DOHH2 (cell line): Measurements from ENCODE around the gene B4GALNT1.
"Not testable (repeated sequence)": the region's sequence is repeated elsewhere in the genome, so short reads cannot be mapped to it uniquely, and the experiment has no call there.

Experiments used
- H3F3A ChIP-seq: fragments of 200-600 bp; sonication (generic), shearing (Covaris generic); 2 replicates; pipeline ENCODE4 v1.6.0; 2016; ENCODE audit warnings: antibody characterized with exemption, mild to moderate bottlenecking; ENCODE audit not compliant: control insufficient read depth, insufficient read depth
- H3K27ac ChIP-seq: fragments of 200-600 bp; sonication (generic); 2 replicates; pipeline ENCODE4 v1.5.1; 2014; ENCODE audit warnings: low read depth, mild to moderate bottlenecking, low read length, moderate library complexity
- H3K27me3 ChIP-seq: fragments of 200-600 bp; sonication (generic); 2 replicates; pipeline ENCODE4 v1.6.1; 2014; ENCODE audit warnings: mild to moderate bottlenecking, low read length, mixed read lengths; ENCODE audit not compliant: control insufficient read depth
- H3K36me3 ChIP-seq: fragments of 200-600 bp; sonication (generic); 2 replicates; pipeline ENCODE4 v1.6.1; 2014; ENCODE audit warnings: mild to moderate bottlenecking, low read length, moderate library complexity, mixed read lengths; ENCODE audit not compliant: control insufficient read depth
- H3K4me1 ChIP-seq: fragments of 200-600 bp; sonication (generic); 2 replicates; pipeline ENCODE4 v1.6.1; 2014; ENCODE audit warnings: mild to moderate bottlenecking, low read length, mixed read lengths; ENCODE audit not compliant: control insufficient read depth
- H3K4me2 ChIP-seq: fragments of 200-600 bp; sonication (generic); 2 replicates; pipeline ENCODE4 v1.6.0; 2014; ENCODE audit warnings: mild to moderate bottlenecking, low read length, moderate library complexity
- H3K4me3 ChIP-seq: fragments of 200-600 bp; sonication (generic); 2 replicates; pipeline ENCODE4 v1.5.1; 2014; ENCODE audit warnings: mild to moderate bottlenecking, low read length, mixed read lengths
- H3K79me2 ChIP-seq: fragments of 200-600 bp; sonication (generic); 2 replicates; pipeline ENCODE4 v1.6.1; 2014; ENCODE audit warnings: mild to moderate bottlenecking, low read length, mixed read lengths; ENCODE audit not compliant: control insufficient read depth
- H3K9me2 ChIP-seq: fragments of 200-600 bp; sonication (generic); replicated peaks from 2 replicates; pipeline ENCODE4 v1.6.1; 2014; ENCODE audit warnings: mild to moderate bottlenecking, low read length, mixed read lengths; ENCODE audit not compliant: control insufficient read depth
- H3K9me3 ChIP-seq: fragments of 200-600 bp; sonication (generic); 2 replicates; pipeline ENCODE4 v1.6.1; 2014; ENCODE audit warnings: antibody characterized with exemption, low read length, mixed read lengths; ENCODE audit not compliant: control insufficient read depth, insufficient read depth
- H4K20me1 ChIP-seq: fragments of 200-600 bp; sonication (generic); 2 replicates; pipeline ENCODE4 v1.6.0; 2014; ENCODE audit warnings: low read depth, mild to moderate bottlenecking, antibody characterized with exemption, low read length, moderate library complexity; ENCODE audit not compliant: control insufficient read depth, insufficient read depth
- CTCF ChIP-seq: fragments of 200-600 bp; sonication (generic); IDR thresholded peaks from one replicate; pipeline ENCODE4 v1.5.1; 2014; ENCODE audit warnings: antibody characterized with exemption, mild to moderate bottlenecking, low read depth, low read length; ENCODE audit not compliant: poor library complexity, severe bottlenecking
- EZH2phosphoT487 ChIP-seq: fragments of 200-600 bp; sonication (generic); IDR thresholded peaks from 2 replicates; pipeline ENCODE4 v1.6.1; 2017; ENCODE audit warnings: borderline replicate concordance, mild to moderate bottlenecking, antibody characterized with exemption, low read length, moderate library complexity, mixed read lengths

Gene B4GALNT1

GRCh38 chr12:57661376-57661775 lies 28.4 kb upstream of the B4GALNT1 start:
- Histone ChIP-seq H3K4me3 (no peak overlapping the region), H3K9me2 (no peaks in the 10 kb centered on the region), H3K4me1 (no peaks in the 10 kb centered on the region), H3K27me3 (no peaks in the 10 kb centered on the region), H3K79me2 (no peaks in the 10 kb centered on the region), H3K36me3 (no peaks in the 10 kb centered on the region), H3K9me3 (peaks cover 11% of the 10 kb centered on the region; the same call in 1 of the 2 replicates), H4K20me1 (no peaks in the 10 kb centered on the region), H3F3A (no peaks in the 10 kb centered on the region), H3K4me2 (no peak overlapping the region), H3K27ac (no peak overlapping the region)
- TF ChIP-seq EZH2phosphoT487 = no peak
- TF ChIP-seq CTCF = no peak

- Histone ChIP-seq H3K79me2 (no peaks in the 10 kb centered on the region), H3K9me2 (no peaks in the 10 kb centered on the region), H3K27ac (no peak overlapping the region), H3K4me2 (no peak overlapping the region), H3K36me3 (no peaks in the 10 kb centered on the region), H3K4me3 (no peak overlapping the region), H3K9me3 (peaks cover 11% of the 10 kb centered on the region; the same call in 1 of the 2 replicates), H3F3A (no peaks in the 10 kb centered on the region), H3K4me1 (no peaks in the 10 kb centered on the region), H3K27me3 (no peaks in the 10 kb centered on the region), H4K20me1 (no peaks in the 10 kb centered on the region)
- no peak for TF ChIP-seq EZH2phosphoT487
- no peak for TF ChIP-seq CTCF
Measured at GRCh38 chr12:57658890-57659289, 25.9 kb upstream of the B4GALNT1 start.

DNA sequence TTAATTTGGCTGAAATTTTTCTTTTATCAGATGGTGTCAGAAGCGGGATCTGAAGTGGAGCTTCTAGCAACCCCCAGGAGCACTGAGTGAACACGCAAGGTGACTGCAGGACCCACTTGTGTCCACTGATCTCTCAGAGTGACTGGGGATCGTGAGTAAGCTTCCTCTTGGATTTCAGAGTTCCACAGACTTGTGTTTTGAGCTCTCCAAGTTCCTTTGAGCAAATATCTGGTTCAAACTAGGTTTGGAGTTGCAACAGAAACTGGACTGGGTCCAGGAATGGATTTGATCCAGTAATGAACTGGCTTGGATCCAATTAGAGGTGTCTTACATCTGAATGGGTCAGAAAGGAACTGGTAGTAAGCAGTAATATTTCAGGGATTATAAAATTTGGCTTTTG lies 24.7 kb upstream of the B4GALNT1 start:
- Histone ChIP-seq H3K9me2 (no peaks in the 10 kb centered on the region), H3K27me3 (no peaks in the 10 kb centered on the region), H3K4me2 (no peak overlapping the region), H3K36me3 (no peaks in the 10 kb centered on the region), H3K9me3 (peaks cover 11% of the 10 kb centered on the region; the same call in 1 of the 2 replicates), H3K27ac (no peak overlapping the region), H3F3A (no peaks in the 10 kb centered on the region), H3K4me3 (no peak overlapping the region), H3K4me1 (no peaks in the 10 kb centered on the region), H3K79me2 (no peaks in the 10 kb centered on the region), H4K20me1 (no peaks in the 10 kb centered on the region)
- no peak for TF ChIP-seq CTCF
- TF ChIP-seq EZH2phosphoT487 = no peak

- not testable (repeated sequence) for H4K20me1 ChIP-seq, H3K27ac ChIP-seq
Measured at GRCh38 chr12:57656408-57656807, 23.4 kb upstream of the B4GALNT1 start.

More at GRCh38 chr12:57656408-57656807, 23.4 kb upstream of the B4GALNT1 start:
- not testable (repeated sequence) for H3K4me2 ChIP-seq, H3K27me3 ChIP-seq, H3K9me3 ChIP-seq, H3K4me3 ChIP-seq, H3K36me3 ChIP-seq, H3K4me1 ChIP-seq, H3K9me2 ChIP-seq, H3K79me2 ChIP-seq, H3F3A ChIP-seq
